ENCODE results near the gene P2RX3.

The P2RX3 gene

GRCh38 chr11:57392763-57393105, 54.6 kb downstream of the P2RX3 start:
- no peaks in the 10 kb centered on the region for H3K36me3 ChIP-seq
- H3K4me3 ChIP-seq (ENCODE audit: low read depth, low read length) = no peak overlapping the region
- DNase-seq = no peak
- peaks cover 55% of the 10 kb centered on the region for H3K27me3 ChIP-seq (ENCODE audit: insufficient read depth, low read depth, severe bottlenecking)
- no peak overlapping the region for H3K27ac ChIP-seq
- no peak for TF ChIP-seq CTCF (IDR thresholded peaks at IDR 0.05; ENCODE audit: low read depth, low read length)
- no peaks in the 10 kb centered on the region for H3K9me3 ChIP-seq (ENCODE audit: severe bottlenecking)

- Histone ChIP-seq H3K4me3 (ENCODE audit: low read depth, low read length) (no peak overlapping the region), H3K9me3 (ENCODE audit: severe bottlenecking) (no peaks in the 10 kb centered on the region), H3K27ac (no peak overlapping the region), H3K36me3 (no peaks in the 10 kb centered on the region), H3K27me3 (ENCODE audit: insufficient read depth, low read depth, severe bottlenecking) (peaks cover 63% of the 10 kb centered on the region)
- no peak for DNase-seq
- no peak for TF ChIP-seq CTCF (IDR thresholded peaks at IDR 0.05; ENCODE audit: low read depth, low read length)
Measured at GRCh38 chr11:57394203-57394965, 56.2 kb downstream of the P2RX3 start.

- no peak for DNase-seq
- Histone ChIP-seq H3K36me3 (no peaks in the 10 kb centered on the region), H3K9me3 (ENCODE audit: severe bottlenecking) (no peaks in the 10 kb centered on the region), H3K27ac (no peak overlapping the region), H3K27me3 (ENCODE audit: insufficient read depth, low read depth, severe bottlenecking) (peaks cover 65% of the 10 kb centered on the region), H3K4me3 (ENCODE audit: low read depth, low read length) (no peak overlapping the region)
- TF ChIP-seq CTCF (IDR thresholded peaks at IDR 0.05; ENCODE audit: low read depth, low read length) = no peak
Measured at GRCh38 chr11:57395905-57396623, 57.9 kb downstream of the P2RX3 start.

GRCh38 chr11:57396744-57397143, 58.6 kb downstream of the P2RX3 start:
- DNase-seq = no peak
- Histone ChIP-seq H3K27me3 (ENCODE audit: insufficient read depth, low read depth, severe bottlenecking) (peaks cover 66% of the 10 kb centered on the region), H3K27ac (no peak overlapping the region), H3K9me3 (ENCODE audit: severe bottlenecking) (no peaks in the 10 kb centered on the region), H3K36me3 (no peaks in the 10 kb centered on the region), H3K4me3 (ENCODE audit: low read depth, low read length) (no peak overlapping the region)
- TF ChIP-seq CTCF (IDR thresholded peaks at IDR 0.05; ENCODE audit: low read depth, low read length) = no peak

GRCh38 chr11:57397394-57397990, 59.3 kb downstream of the P2RX3 start:
- Histone ChIP-seq H3K27me3 (ENCODE audit: insufficient read depth, low read depth, severe bottlenecking) (peaks cover 67% of the 10 kb centered on the region), H3K27ac (no peak overlapping the region), H3K36me3 (no peaks in the 10 kb centered on the region), H3K9me3 (ENCODE audit: severe bottlenecking) (no peaks in the 10 kb centered on the region), H3K4me3 (ENCODE audit: low read depth, low read length) (no peak overlapping the region)
- DNase-seq = no peak
- no peak for TF ChIP-seq CTCF (IDR thresholded peaks at IDR 0.05; ENCODE audit: low read depth, low read length)

All from WERI-Rb-1 (cell line).